ENCODE data around the gene ATP6V1F. TPM values are rescaled to one million over a fixed set of nuclear protein-coding genes. Genes with fewer than 3 reads are reported as not detected.

Gene ATP6V1F
- total RNA-seq, 3 donors from 2014 or later (not counting 1 experiment from before 2014, with no cell fraction given): 82.9 to 98.0 (median 94.3) TPM

DNA sequence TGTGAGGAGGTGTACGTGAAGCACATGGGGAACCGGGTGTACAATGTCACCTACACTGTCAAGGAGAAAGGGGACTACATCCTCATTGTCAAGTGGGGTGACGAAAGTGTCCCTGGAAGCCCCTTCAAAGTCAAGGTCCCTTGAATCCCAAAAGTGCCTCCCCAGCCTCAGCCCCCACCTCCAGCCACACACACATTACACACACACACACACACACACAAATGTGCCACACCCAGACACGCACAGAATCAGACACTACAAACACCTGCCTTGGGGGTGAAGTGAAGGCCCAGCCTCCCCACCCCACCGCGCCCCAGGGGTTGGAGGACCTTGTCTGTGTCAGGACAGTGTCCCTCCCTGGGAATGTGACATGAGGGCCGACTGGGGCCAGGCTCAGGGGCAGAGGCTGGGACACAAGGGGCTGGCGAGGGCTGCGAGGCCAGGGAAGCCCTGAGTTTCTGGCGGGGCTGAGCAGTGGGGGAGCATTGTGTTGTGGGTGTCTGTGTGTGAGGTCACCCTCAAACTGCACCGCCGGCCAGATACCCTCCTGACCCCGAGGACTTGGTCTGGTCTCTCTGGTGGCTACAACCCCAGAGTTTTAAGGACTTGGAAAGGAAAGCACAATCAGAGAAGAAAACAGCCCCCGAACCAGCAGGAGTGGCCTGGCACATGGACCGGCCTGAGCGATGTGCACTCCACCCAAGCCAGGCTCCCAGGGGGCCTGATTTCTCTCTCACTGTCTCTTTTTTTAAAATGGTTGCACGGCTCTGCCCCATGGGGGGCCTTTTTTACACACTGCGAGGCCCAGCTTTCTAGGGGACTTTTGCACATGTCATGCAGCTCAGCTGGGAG, 4.0 kb upstream of the ATP6V1F start:
- no peak for DNase-seq
- Mint-ChIP-seq H3K36me3 (no peaks in the 10 kb centered on the region), H3K27ac (no peak overlapping the region), H3K4me3 (no peak overlapping the region), H3K27me3 (ENCODE audit: low read depth in 2 of 2) (peaks cover 0 to 3% of the 10 kb centered on the region in 2 donors), H3K9me3 (no peaks in the 10 kb centered on the region), H3K4me1 (peaks cover 11 to 18% of the 10 kb centered on the region in 2 donors)
- Histone ChIP-seq H3K4me3 (ENCODE audit: low read length) (no peak overlapping the region), H3K9me3 (ENCODE audit: control insufficient read depth, insufficient read depth, low read length) (no peaks in the 10 kb centered on the region), H3K4me1 (ENCODE audit: control insufficient read depth, insufficient read depth, low read length) (peaks cover 11% of the 10 kb centered on the region), H3K27ac (ENCODE audit: low read length) (no peak overlapping the region), H3K27me3 (ENCODE audit: control insufficient read depth, insufficient read depth, low read length) (no peaks in the 10 kb centered on the region), H3K36me3 (ENCODE audit: control insufficient read depth, insufficient read depth, low read length) (no peaks in the 10 kb centered on the region)
- TF ChIP-seq, protein P1, sequence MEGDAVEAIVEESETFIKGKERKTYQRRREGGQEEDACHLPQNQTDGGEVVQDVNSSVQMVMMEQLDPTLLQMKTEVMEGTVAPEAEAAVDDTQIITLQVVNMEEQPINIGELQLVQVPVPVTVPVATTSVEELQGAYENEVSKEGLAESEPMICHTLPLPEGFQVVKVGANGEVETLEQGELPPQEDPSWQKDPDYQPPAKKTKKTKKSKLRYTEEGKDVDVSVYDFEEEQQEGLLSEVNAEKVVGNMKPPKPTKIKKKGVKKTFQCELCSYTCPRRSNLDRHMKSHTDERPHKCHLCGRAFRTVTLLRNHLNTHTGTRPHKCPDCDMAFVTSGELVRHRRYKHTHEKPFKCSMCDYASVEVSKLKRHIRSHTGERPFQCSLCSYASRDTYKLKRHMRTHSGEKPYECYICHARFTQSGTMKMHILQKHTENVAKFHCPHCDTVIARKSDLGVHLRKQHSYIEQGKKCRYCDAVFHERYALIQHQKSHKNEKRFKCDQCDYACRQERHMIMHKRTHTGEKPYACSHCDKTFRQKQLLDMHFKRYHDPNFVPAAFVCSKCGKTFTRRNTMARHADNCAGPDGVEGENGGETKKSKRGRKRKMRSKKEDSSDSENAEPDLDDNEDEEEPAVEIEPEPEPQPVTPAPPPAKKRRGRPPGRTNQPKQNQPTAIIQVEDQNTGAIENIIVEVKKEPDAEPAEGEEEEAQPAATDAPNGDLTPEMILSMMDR (IDR thresholded peaks at IDR 0.05): no peak
- no peak for ATAC-seq
- intact Hi-C loops (cut with micrococcal nuclease): no loop called here
- 89% methylated on average over 18 of the region's 18 CpGs for WGBS (ENCODE audit: insufficient coverage)

DNA sequence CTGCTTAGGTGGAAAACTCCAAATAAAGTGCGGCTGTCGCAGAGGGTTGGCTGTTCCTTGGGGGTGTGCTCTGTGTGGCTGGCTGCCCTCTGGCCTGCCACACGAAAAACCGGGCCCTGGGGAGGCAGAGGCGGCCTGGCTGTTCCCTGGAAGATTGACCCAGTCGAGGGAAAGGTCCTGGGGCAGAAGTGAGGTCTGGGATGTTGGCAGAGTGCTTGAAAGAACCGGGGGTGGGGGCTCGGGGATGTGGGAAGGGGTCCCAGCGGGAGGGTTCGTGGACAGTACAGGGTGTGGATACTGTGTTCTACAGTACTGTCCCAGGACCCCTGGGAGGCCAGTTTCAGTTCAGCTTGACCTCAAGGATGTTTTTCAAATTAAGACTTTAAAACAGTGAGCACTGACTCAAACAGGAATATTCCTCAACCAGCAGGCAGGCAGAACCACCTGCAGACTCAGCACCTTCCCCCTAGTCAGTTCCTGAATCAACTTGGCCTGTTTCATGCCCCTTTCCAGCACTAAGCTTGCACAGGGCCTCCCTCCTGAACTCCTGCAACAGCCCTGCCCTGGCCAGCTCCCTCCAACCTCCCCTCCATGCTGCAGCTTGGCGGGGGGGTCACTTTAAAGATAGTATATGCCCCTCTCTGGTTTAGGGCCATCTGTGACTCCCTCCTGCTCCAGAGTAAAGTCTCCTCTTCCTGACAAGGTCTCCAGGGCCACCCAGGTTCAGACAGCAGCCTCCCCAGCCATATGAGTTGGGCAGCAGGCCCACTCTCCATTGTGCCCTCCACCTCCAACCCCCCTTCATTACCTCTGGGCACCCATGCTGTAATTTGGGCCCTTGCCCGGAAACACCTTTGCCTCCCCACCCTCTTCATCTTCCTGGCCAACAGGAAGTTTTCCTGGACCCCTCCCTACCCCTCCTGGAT, 3.2 kb upstream of the ATP6V1F start:
- no peaks in the 10 kb centered on the region for H3K27me3 Mint-ChIP-seq (ENCODE audit: low read depth in 2 of 2)
- H3K27ac ChIP-seq (ENCODE audit: low read length): no peak overlapping the region
- WGBS (ENCODE audit: insufficient coverage): 88% methylated on average over 12 of the region's 12 CpGs
- H3K27ac Mint-ChIP-seq: no peak overlapping the region
- peaks cover 11 to 22% of the 10 kb centered on the region in 2 donors for H3K4me1 Mint-ChIP-seq
- no peaks in the 10 kb centered on the region for H3K36me3 Mint-ChIP-seq
- H3K4me3 Mint-ChIP-seq: no peak overlapping the region
- H3K9me3 Mint-ChIP-seq: no peaks in the 10 kb centered on the region
- H3K4me1 ChIP-seq (ENCODE audit: control insufficient read depth, insufficient read depth, low read length): peaks cover 19% of the 10 kb centered on the region
- no peak overlapping the region for H3K4me3 ChIP-seq (ENCODE audit: low read length)
- DNase-seq: no peak
- H3K27me3 ChIP-seq (ENCODE audit: control insufficient read depth, insufficient read depth, low read length): no peaks in the 10 kb centered on the region
- TF ChIP-seq, protein P1 (IDR thresholded peaks at IDR 0.05): no peak
- no peak for ATAC-seq
- H3K36me3 ChIP-seq (ENCODE audit: control insufficient read depth, insufficient read depth, low read length): no peaks in the 10 kb centered on the region
- intact Hi-C loops (cut with micrococcal nuclease): no loop called here
- no peaks in the 10 kb centered on the region for H3K9me3 ChIP-seq (ENCODE audit: control insufficient read depth, insufficient read depth, low read length)

DNA sequence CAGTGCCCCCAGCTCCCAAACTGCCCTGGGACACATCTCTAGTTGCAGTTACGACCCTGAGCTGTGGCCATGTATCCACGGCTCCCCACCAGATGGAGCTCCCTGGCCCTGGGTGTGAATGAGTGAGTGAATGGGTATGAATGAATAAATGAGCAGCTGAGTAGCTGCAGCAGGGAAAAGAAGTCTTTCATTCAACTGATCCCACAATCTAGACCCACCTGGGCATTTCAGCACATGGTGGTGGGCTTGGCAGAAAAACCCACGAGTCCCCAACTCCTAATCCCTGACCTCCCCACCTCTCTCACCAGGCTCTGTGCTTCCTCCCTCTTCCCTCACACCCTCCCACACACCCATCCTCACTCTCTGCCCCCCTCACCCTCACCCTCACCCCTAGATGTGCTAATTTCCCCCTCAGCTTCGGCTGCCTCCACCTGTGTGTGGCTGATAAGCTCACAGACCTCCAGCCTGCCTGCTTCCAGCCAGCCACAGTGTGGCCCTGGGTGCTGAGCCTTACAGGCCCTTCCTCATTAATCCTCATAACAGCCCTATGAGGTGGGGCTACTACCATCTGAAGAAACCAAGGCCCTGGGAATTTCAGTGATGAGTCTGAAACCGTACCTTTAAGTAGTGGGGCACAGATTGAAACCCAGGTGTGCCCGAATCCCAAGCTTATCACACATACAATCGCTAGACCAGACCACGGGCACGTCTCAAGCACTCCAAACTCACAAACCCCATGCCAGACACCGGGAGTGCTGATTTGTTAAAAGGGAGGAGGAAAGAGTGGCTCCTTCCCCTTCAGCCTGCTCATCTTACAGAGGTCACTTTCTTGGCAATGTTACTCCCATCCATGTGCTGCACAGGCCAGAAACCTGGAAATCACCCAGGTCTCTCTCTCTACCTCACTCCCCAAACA, 2.2 kb upstream of the ATP6V1F start:
- H3K9me3 Mint-ChIP-seq: no peaks in the 10 kb centered on the region
- intact Hi-C loops (cut with micrococcal nuclease): no loop called here
- ATAC-seq: no peak

More for the DNA sequence above, 2.2 kb upstream of the ATP6V1F start:
- Histone ChIP-seq H3K27ac (ENCODE audit: low read length) (no peak overlapping the region), H3K27me3 (ENCODE audit: control insufficient read depth, insufficient read depth, low read length) (no peaks in the 10 kb centered on the region), H3K4me1 (ENCODE audit: control insufficient read depth, insufficient read depth, low read length) (peaks cover 19% of the 10 kb centered on the region), H3K36me3 (ENCODE audit: control insufficient read depth, insufficient read depth, low read length) (peaks cover 5% of the 10 kb centered on the region), H3K4me3 (ENCODE audit: low read length) (no peak overlapping the region), H3K9me3 (ENCODE audit: control insufficient read depth, insufficient read depth, low read length) (no peaks in the 10 kb centered on the region)
- H3K4me3 Mint-ChIP-seq: no peak overlapping the region
- TF ChIP-seq, protein P1 (IDR thresholded peaks at IDR 0.05): no peak
- H3K4me1 Mint-ChIP-seq: peaks cover 14 to 29% of the 10 kb centered on the region in 2 donors
- no peaks in the 10 kb centered on the region for H3K36me3 Mint-ChIP-seq
- DNase-seq: no peak
- peak overlapping the region in 1 of 2 donors; percentile 1 for H3K27ac Mint-ChIP-seq
- WGBS (ENCODE audit: insufficient coverage): 40% methylated on average over 5 of the region's 10 CpGs
- H3K27me3 Mint-ChIP-seq (ENCODE audit: low read depth in 2 of 2): no peaks in the 10 kb centered on the region
